Measurements from ENCODE around the gene POLR1F.

DNA sequence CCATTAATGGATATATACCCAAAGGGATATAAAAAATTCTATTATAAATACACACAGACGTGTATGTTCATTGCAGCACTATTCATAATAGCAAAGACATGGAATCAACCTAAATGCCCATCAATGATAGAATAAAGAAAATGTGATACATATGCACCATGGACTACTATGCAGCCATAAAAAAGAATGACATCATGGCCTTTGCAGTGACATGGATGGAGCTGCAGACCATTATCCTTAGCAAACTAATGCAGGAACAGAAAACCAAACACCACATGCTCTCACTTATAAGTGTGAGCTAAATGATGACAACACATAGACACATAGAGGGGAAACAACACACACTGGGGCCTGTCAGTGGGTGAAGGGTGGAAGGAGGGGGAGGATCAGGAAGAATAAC lies 33.0 kb downstream of the POLR1F start:
- TF ChIP-seq, protein P1, sequence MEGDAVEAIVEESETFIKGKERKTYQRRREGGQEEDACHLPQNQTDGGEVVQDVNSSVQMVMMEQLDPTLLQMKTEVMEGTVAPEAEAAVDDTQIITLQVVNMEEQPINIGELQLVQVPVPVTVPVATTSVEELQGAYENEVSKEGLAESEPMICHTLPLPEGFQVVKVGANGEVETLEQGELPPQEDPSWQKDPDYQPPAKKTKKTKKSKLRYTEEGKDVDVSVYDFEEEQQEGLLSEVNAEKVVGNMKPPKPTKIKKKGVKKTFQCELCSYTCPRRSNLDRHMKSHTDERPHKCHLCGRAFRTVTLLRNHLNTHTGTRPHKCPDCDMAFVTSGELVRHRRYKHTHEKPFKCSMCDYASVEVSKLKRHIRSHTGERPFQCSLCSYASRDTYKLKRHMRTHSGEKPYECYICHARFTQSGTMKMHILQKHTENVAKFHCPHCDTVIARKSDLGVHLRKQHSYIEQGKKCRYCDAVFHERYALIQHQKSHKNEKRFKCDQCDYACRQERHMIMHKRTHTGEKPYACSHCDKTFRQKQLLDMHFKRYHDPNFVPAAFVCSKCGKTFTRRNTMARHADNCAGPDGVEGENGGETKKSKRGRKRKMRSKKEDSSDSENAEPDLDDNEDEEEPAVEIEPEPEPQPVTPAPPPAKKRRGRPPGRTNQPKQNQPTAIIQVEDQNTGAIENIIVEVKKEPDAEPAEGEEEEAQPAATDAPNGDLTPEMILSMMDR (IDR thresholded peaks at IDR 0.05), result no peak
- TF ChIP-seq POLR2A (IDR thresholded peaks at IDR 0.05), result no peak
